HAP-1 (cell line): Measurements from ENCODE around the gene MGRN1.
"Not testable (repeated sequence)": the region's sequence is repeated elsewhere in the genome, so short reads cannot be mapped to it uniquely, and the experiment has no call there.

Source experiments
- DNase-seq, 2 experiments: peaks; one replicate each; pipeline ENCODE4 v3.0.0-alpha.2; 2016 to 2020; ENCODE audit warnings: low spot score in 2 of 2
- H3K27me3 ChIP-seq: fragments of 250-450 bp; sonication (Bioruptor Pico); 2 replicates; pipeline ENCODE4 v1.5.1; 2020; ENCODE audit warnings: low read depth, mild to moderate bottlenecking, moderate library complexity
- H3K36me3 ChIP-seq: fragments of 250-450 bp; sonication (Bioruptor Pico); replicated peaks from 2 replicates; pipeline ENCODE4 v1.5.1; 2020; ENCODE audit warnings: mild to moderate bottlenecking
- H3K4me1 ChIP-seq: fragments of 250-450 bp; sonication (Bioruptor Pico); 2 replicates; pipeline ENCODE4 v1.5.1; 2020; ENCODE audit warnings: mild to moderate bottlenecking
- H3K4me3 ChIP-seq: fragments of 250-450 bp; sonication (Bioruptor Pico); 2 replicates; pipeline ENCODE4 v1.5.1; 2020; ENCODE audit warnings: mild to moderate bottlenecking, moderate library complexity
- H3K9me3 ChIP-seq: fragments of 250-450 bp; sonication (Bioruptor Pico); 2 replicates; pipeline ENCODE4 v1.5.1; 2020; ENCODE audit warnings: mild to moderate bottlenecking, moderate library complexity
- in situ Hi-C: fragments of 300-500 bp; cut with MboI; formaldehyde crosslinking; loops from 3 replicates; pipeline ENCODE4 v1.14.3; 2020; ENCODE audit warnings: low sequenced_read_pairs, inconsistent platforms, mixed read lengths

MGRN1 gene

GRCh38 chr16:4738370-4738769 lies 113.7 kb downstream of the MGRN1 start:
- H3K4me3 ChIP-seq, in situ Hi-C loops, H3K9me3 ChIP-seq, H3K27me3 ChIP-seq, DNase-seq, H3K36me3 ChIP-seq, H3K4me1 ChIP-seq: not testable (repeated sequence)
